ENCODE measurements around the gene SETD5. TPM values are rescaled to one million over a fixed set of nuclear protein-coding genes. Genes with fewer than 3 reads are reported as not detected.

Gene SETD5
- total RNA-seq, 1 donor from 2014 or later: 198 TPM

DNA sequence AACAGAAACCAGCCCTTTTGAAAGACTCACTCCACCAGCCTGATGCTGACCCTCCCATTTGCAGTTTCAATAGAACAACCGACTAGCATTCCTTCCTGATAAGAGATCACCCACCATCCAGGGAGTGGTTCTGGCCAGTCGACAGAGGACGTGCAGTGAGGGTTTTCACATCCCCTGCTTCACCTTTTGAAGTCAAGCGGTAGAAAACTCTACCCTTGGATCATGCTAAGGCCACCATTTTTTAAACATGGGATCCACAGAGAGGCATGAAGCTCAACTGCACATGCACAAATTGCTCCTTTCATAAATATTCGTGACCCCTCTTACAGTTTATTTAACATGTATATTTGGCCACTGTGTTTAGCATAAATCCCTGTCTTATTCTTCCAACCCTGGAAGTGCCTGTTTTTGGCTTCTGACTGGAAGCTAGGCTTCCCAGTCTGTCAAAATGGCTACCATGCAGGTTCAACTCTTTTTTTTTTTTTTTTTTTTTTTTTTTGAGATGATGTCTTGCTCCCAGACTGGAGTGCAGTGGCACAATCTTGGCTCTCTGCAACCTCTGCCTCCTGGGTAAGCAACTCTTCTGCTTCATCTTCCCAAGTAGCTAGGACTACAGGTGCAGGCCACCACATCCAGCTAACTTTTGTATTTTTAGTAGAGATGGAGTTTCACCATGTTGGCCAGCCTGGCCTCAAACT, 35.6 kb upstream of the SETD5 start:
- Mint-ChIP-seq H3K9me3 (no peaks in the 10 kb centered on the region), H3K27ac (peak overlapping the region; percentile 74), H3K27me3 (ENCODE audit: insufficient read depth, low read depth) (no peaks in the 10 kb centered on the region), H3K36me3 (peaks cover 5% of the 10 kb centered on the region), H3K4me1 (peaks cover 18% of the 10 kb centered on the region), H3K4me3 (peak overlapping the region; percentile 95)
- H3K9ac ChIP-seq: no peak overlapping the region
- peaks cover 6% of the 10 kb centered on the region for H3F3A ChIP-seq (ENCODE audit: low read depth)
- H3K27ac ChIP-seq: no peak overlapping the region
- H3K27me3 ChIP-seq: no peaks in the 10 kb centered on the region
- DNase-seq (ENCODE audit: low spot score): no peak
- H3K79me2 ChIP-seq (ENCODE audit: low read depth): peaks cover 15% of the 10 kb centered on the region
- no peaks in the 10 kb centered on the region for H3K9me3 ChIP-seq (ENCODE audit: low read depth)
- TF ChIP-seq EZH2phosphoT487 (IDR thresholded peaks at IDR 0.05) (no peak), EZH2 (IDR thresholded peaks at IDR 0.05) (no peak)
- TF ChIP-seq, protein P1, sequence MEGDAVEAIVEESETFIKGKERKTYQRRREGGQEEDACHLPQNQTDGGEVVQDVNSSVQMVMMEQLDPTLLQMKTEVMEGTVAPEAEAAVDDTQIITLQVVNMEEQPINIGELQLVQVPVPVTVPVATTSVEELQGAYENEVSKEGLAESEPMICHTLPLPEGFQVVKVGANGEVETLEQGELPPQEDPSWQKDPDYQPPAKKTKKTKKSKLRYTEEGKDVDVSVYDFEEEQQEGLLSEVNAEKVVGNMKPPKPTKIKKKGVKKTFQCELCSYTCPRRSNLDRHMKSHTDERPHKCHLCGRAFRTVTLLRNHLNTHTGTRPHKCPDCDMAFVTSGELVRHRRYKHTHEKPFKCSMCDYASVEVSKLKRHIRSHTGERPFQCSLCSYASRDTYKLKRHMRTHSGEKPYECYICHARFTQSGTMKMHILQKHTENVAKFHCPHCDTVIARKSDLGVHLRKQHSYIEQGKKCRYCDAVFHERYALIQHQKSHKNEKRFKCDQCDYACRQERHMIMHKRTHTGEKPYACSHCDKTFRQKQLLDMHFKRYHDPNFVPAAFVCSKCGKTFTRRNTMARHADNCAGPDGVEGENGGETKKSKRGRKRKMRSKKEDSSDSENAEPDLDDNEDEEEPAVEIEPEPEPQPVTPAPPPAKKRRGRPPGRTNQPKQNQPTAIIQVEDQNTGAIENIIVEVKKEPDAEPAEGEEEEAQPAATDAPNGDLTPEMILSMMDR (IDR thresholded peaks at IDR 0.05): no peak
- H4K20me1 ChIP-seq (ENCODE audit: low read depth): no peaks in the 10 kb centered on the region
- no peaks in the 10 kb centered on the region for H3K4me1 ChIP-seq
- peak overlapping the region; percentile 49 for H3K4me3 ChIP-seq
- peak overlapping the region; percentile 72 for H3K4me2 ChIP-seq
- H2AFZ ChIP-seq (replicated peaks): no peak overlapping the region
- H3K36me3 ChIP-seq: no peaks in the 10 kb centered on the region

DNA sequence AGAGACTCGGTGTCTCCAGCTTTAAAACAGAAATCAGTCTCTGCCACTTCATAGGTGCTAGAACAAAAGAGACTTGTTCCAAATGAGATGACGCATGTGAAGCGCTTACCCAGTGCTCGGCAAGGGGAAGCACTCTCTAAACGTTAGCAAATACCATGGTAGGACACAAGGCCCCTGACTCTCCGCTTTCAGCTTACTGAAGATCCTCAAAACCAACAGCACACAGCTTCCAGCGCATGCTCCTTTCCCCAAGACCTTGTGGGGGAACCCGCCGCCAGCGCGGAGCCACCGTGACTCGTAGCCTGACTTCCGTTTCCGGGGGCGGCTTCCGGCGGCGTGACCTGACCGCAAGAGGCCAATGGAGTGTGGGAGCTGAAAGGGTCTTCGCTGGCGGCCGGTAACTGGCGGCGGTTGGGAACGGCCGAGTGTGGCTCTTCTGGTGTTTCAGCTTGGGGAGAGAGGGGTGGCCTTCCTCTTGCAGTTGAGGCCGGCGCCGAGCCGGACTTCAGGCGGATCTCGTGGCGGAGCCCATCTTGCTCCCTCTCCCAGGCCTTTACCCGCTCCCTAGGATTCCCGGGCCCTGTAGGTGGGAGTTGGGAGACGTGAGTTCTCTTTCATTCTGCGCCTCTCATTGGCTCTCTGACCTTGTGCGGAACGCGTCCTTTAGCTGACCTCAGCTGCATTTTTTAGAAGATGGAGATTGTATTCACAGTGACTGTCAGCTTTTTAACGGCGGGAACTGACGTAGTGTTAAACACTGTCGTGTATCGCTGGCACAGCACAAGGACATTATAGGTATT, 34.5 kb upstream of the SETD5 start, which contains the start of gene THUMPD3:
Gene THUMPD3 (plus strand): TSS at position 324 of the 800 bp plus-strand sequence. CDS start 2,015 bp downstream, outside the sequence.
- H3K9me3 ChIP-seq (ENCODE audit: low read depth): no peaks in the 10 kb centered on the region
- H3K27ac ChIP-seq: peak within 1 kb of the TSS; percentile 63
- TF ChIP-seq EZH2phosphoT487 (IDR thresholded peaks at IDR 0.05) (no peak), EZH2 (IDR thresholded peaks at IDR 0.05) (no peak)
- TF ChIP-seq, protein P1 (IDR thresholded peaks at IDR 0.05): no peak
- peak within 1 kb of the TSS; percentile 77 for H2AFZ ChIP-seq (replicated peaks)
- H4K20me1 ChIP-seq (ENCODE audit: low read depth): no peaks in the 10 kb centered on the region
- peaks cover 5% of the 10 kb centered on the region for H3K36me3 Mint-ChIP-seq
- H3K27ac Mint-ChIP-seq: peak within 1 kb of the TSS; percentile 91
- peak within 1 kb of the TSS; percentile 72 for H3K4me2 ChIP-seq
- H3K27me3 Mint-ChIP-seq (ENCODE audit: insufficient read depth, low read depth): no peaks in the 10 kb centered on the region
- DNase-seq (ENCODE audit: low spot score): peak; percentile 82
- peaks cover 18% of the 10 kb centered on the region for H3K4me1 Mint-ChIP-seq
- H3K4me1 ChIP-seq: no peaks in the 10 kb centered on the region
- H3K4me3 ChIP-seq: peak within 1 kb of the TSS; percentile 49
- H3K9ac ChIP-seq: no peak within 1 kb of the TSS
- peaks cover 15% of the 10 kb centered on the region for H3K79me2 ChIP-seq (ENCODE audit: low read depth)
- peak within 1 kb of the TSS; percentile 95 for H3K4me3 Mint-ChIP-seq
- peaks cover 6% of the 10 kb centered on the region for H3F3A ChIP-seq (ENCODE audit: low read depth)
- no peaks in the 10 kb centered on the region for H3K9me3 Mint-ChIP-seq
- H3K27me3 ChIP-seq: no peaks in the 10 kb centered on the region
- no peaks in the 10 kb centered on the region for H3K36me3 ChIP-seq

DNA sequence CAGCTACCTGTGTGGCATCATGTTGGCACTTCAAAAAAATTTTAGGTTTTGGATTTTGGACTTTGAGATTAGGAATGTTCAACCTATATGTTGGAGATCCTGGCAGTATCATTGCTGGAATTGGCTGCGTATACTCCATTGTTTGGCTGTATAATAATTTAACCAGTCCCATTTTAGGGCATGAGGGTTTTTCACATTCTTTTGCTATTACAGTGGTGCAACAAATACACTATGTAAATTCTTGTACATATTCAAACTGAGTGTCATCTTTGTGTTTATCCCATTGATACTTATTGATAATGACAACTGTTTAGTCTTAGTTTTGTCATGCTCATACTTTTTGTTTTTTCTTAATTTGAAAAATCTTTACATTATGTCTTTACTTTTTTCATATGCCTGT, 27.9 kb upstream of the SETD5 start:
- no peaks in the 10 kb centered on the region for H3F3A ChIP-seq (ENCODE audit: low read depth)

More for the DNA sequence above, 27.9 kb upstream of the SETD5 start:
- no peak for TF ChIP-seq EZH2phosphoT487 (IDR thresholded peaks at IDR 0.05)
- no peak for TF ChIP-seq EZH2 (IDR thresholded peaks at IDR 0.05)
- TF ChIP-seq, protein P1 (IDR thresholded peaks at IDR 0.05): no peak
- H3K9ac ChIP-seq: no peak overlapping the region
- H3K36me3 ChIP-seq: peaks cover 5% of the 10 kb centered on the region
- Mint-ChIP-seq H3K36me3 (peaks cover 18% of the 10 kb centered on the region), H3K27ac (no peak overlapping the region), H3K9me3 (no peaks in the 10 kb centered on the region), H3K4me1 (peaks cover 3% of the 10 kb centered on the region), H3K27me3 (ENCODE audit: insufficient read depth, low read depth) (no peaks in the 10 kb centered on the region), H3K4me3 (no peak overlapping the region)
- no peak for DNase-seq (ENCODE audit: low spot score)
- H4K20me1 ChIP-seq (ENCODE audit: low read depth): no peaks in the 10 kb centered on the region
- no peak overlapping the region for H2AFZ ChIP-seq (replicated peaks)
- no peaks in the 10 kb centered on the region for H3K27me3 ChIP-seq
- H3K4me2 ChIP-seq: no peak overlapping the region
- H3K27ac ChIP-seq: no peak overlapping the region
- H3K79me2 ChIP-seq (ENCODE audit: low read depth): peaks cover 2% of the 10 kb centered on the region
- H3K9me3 ChIP-seq (ENCODE audit: low read depth): no peaks in the 10 kb centered on the region
- no peaks in the 10 kb centered on the region for H3K4me1 ChIP-seq
- H3K4me3 ChIP-seq: no peak overlapping the region

Measured in neural progenitor cell (in vitro differentiated cells).